AG09309 (cell line): Measurements from ENCODE around the gene SLCO3A1.

ENCODE experiments used
- DNase-seq: peaks from one replicate; pipeline ENCODE4 v3.0.0-alpha.2; 2010; ENCODE audit warnings: low read depth
- H3K4me3 ChIP-seq: 2 replicates; pipeline ENCODE4 v1.5.1; 2011; ENCODE audit warnings: mild to moderate bottlenecking, low read depth, low read length, moderate library complexity; ENCODE audit not compliant: control insufficient read depth
- CTCF ChIP-seq: IDR thresholded peaks from 2 replicates; pipeline ENCODE4 v1.5.1; 2011; ENCODE audit warnings: mild to moderate bottlenecking, low read depth, low read length, inconsistent platforms; ENCODE audit not compliant: insufficient read depth, control insufficient read depth; ENCODE audit errors: missing control alignments

The SLCO3A1 gene

DNA sequence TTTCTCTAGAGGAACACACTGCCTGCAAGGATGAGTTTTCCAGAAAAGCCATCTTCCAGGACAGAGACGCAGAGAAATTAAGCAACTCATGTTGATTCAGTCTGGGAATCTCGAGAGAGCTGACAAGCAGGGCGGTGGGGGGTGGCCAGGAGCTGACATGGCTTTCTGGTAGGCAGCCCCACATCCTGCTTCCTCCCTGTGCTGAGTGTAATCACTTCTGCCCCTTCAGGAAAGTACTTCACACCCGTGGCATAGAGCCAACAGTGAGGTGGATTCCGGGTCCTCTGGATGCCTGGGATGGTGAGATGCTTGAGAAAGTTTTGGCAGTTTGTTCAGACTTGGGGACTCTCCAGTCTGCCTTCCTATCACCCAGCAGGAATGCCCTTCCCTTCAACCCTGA, 221.1 kb downstream of the SLCO3A1 start:
- H3K4me3 ChIP-seq = no peak overlapping the region
- DNase-seq = peak; percentile 21
- TF ChIP-seq CTCF = no peak

DNA sequence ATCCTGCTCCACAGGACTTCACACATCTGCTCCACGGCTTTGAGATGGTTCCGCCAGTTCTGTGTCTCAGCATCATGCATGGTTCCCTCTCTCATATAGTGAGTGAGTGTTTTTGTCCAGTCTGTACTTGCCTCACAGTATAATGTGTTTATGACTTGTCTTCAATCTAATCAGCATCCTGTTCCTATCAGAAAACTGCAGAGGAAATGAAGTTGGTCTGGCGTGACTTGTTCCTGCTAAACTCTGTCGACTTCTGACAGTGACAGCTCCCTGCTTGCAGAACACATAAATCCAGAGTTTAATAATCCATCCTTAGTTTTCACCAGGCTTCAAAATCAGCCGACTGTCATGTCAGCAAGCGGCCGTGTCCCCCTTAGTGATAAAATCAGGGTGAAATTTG, 222.3 kb downstream of the SLCO3A1 start:
- no peak overlapping the region for H3K4me3 ChIP-seq
- no peak for TF ChIP-seq CTCF
- DNase-seq = no peak

DNA sequence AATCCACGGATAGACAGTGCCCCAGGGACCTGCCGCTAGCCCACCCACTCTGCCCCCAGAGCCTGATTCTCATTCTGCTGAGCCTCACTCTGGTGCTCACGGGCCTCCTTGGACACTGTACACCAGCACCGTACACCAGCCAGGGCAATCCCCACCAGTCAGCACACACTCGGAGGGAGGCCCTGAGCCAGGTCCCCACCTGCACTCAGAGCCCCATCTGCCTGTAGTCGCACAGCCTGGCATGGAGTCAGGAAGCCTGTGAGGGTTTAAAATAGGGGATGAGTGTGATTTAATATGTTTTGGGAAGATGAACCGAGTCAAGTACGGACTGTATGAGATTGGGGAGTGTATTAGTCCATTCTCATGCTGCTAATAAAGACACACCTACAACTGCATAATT, 223.0 kb downstream of the SLCO3A1 start:
- no peak overlapping the region for H3K4me3 ChIP-seq

GRCh38 chr15:92077353-92078085, 224.0 kb downstream of the SLCO3A1 start:
- TF ChIP-seq CTCF = peak; percentile 93
- peak; percentile 27 for DNase-seq
- no peak overlapping the region for H3K4me3 ChIP-seq

More for the DNA sequence above, 223.0 kb downstream of the SLCO3A1 start:
- DNase-seq = no peak
- TF ChIP-seq CTCF = no peak

DNA sequence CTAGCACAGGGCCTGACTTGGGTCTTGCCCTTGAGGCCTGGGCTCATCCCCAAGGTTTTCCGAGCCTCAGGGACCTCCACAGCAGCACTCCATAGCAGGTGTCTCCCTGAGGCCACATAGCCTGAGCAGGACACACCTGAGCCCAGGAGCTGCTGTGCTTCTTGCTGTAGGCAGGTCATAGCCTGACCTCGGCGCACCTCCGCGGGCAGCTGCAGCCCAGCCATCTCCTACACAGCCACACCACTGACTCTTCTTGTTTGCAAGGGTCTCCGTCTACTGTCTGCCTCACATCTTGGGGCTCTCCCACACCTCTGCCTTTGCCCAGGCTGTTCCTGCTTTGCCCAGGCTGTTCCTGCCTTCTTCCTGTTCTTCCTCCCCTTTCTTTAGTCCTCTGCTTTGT, 224.8 kb downstream of the SLCO3A1 start:
- H3K4me3 ChIP-seq = no peak overlapping the region
- no peak for DNase-seq
- no peak for TF ChIP-seq CTCF

GRCh38 chr15:92079047-92079446, 225.5 kb downstream of the SLCO3A1 start:
- DNase-seq = no peak
- peak; percentile 35 for TF ChIP-seq CTCF
- no peak overlapping the region for H3K4me3 ChIP-seq
